OCI-LY7 (cell line): ENCODE data around the gene LIG3. TPM values are rescaled to one million over a fixed set of nuclear protein-coding genes. Genes with fewer than 3 reads are reported as not detected.
"Not testable (repeated sequence)": the region's sequence is repeated elsewhere in the genome, so short reads cannot be mapped to it uniquely, and the experiment has no call there.

ENCODE experiments used
- BruUV-seq: library from RNA; stranded (reverse); fragments of 400-500 nt; replicated peaks from 2 replicates; lab custom pipeline; 2021; lab: Mats Ljungman, UMichigan
- CTCF ChIA-PET: fragments of 300-600 bp; sonication (Branson Sonifier 250); formaldehyde crosslinking; loops from one replicate; lab custom pipeline; 2022; ENCODE audit warnings: antibody characterized with exemption; ENCODE audit not compliant: unreplicated experiment; lab: Charles Lee
- POLR2A ChIA-PET: fragments of 300-600 bp; sonication (Branson Sonifier 250); formaldehyde crosslinking; loops from one replicate; lab custom pipeline; 2022; ENCODE audit warnings: antibody characterized with exemption; lab: Charles Lee
- DNase-seq: peaks from one replicate; pipeline ENCODE4 v3.0.0-alpha.2; 2015; ENCODE audit warnings: low spot score
- H2AFZ ChIP-seq: fragments of 200-600 bp; sonication (generic), shearing (Covaris generic); 2 replicates; pipeline ENCODE4 v1.6.1; 2014; ENCODE audit warnings: mild to moderate bottlenecking, antibody characterized with exemption, low read length, moderate library complexity
- H3K27ac ChIP-seq: fragments of 200-600 bp; sonication (generic); 2 replicates; pipeline ENCODE4 v1.5.1; 2014; ENCODE audit warnings: mixed run types, low read depth, mild to moderate bottlenecking, moderate library complexity, low read length, inconsistent platforms; ENCODE audit not compliant: poor library complexity, severe bottlenecking
- H3K36me3 ChIP-seq: fragments of 200-600 bp; sonication (generic); 2 replicates; pipeline ENCODE4 v1.6.1; 2014; ENCODE audit warnings: mild to moderate bottlenecking, antibody characterized with exemption, low read length, moderate library complexity, mixed read lengths; ENCODE audit not compliant: insufficient read depth
- H3K4me1 ChIP-seq: fragments of 200-600 bp; sonication (generic); 2 replicates; pipeline ENCODE4 v1.5.1; 2014; ENCODE audit warnings: mild to moderate bottlenecking, low read length; ENCODE audit not compliant: insufficient read depth, poor library complexity, severe bottlenecking
- H3K4me2 ChIP-seq: fragments of 200-600 bp; sonication (generic); 2 replicates; pipeline ENCODE4 v1.6.1; 2014; ENCODE audit warnings: mild to moderate bottlenecking, low read length
- H3K4me3 ChIP-seq: fragments of 200-600 bp; sonication (generic); 2 replicates; pipeline ENCODE4 v1.5.1; 2014; ENCODE audit warnings: mild to moderate bottlenecking, low read depth, low read length; ENCODE audit not compliant: poor library complexity, severe bottlenecking
- H3K79me2 ChIP-seq: fragments of 200-600 bp; sonication (generic); 2 replicates; pipeline ENCODE4 v1.6.1; 2016; ENCODE audit warnings: low read depth, mild to moderate bottlenecking, low read length, moderate library complexity, mixed read lengths; ENCODE audit not compliant: insufficient read depth
- H3K9me2 ChIP-seq: fragments of 200-600 bp; sonication (generic); 2 replicates; pipeline ENCODE4 v1.6.1; 2016; ENCODE audit warnings: mild to moderate bottlenecking, low read length, mixed read lengths; ENCODE audit not compliant: insufficient read depth
- H3K9me3 ChIP-seq: fragments of 200-600 bp; sonication (generic); 2 replicates; pipeline ENCODE4 v1.6.1; 2014; ENCODE audit warnings: mild to moderate bottlenecking, mixed run types, low read length, mixed read lengths
- H4K20me1 ChIP-seq: fragments of 200-600 bp; sonication (generic); 2 replicates; pipeline ENCODE4 v1.6.1; 2014; ENCODE audit warnings: mild to moderate bottlenecking, antibody characterized with exemption, low read length, moderate library complexity, mixed read lengths; ENCODE audit not compliant: insufficient read depth
- CTCF ChIP-seq: fragments of 200-600 bp; sonication (generic); conservative IDR thresholded peaks from 2 replicates; pipeline ENCODE4 v1.5.1; 2014; ENCODE audit warnings: mild to moderate bottlenecking, antibody characterized with exemption, low read length, moderate library complexity, mixed read lengths
- EZH2phosphoT487 ChIP-seq: fragments of 200-600 bp; sonication (generic); IDR thresholded peaks from 2 replicates; pipeline ENCODE4 v1.6.1; 2018; ENCODE audit warnings: low read depth, borderline replicate concordance, mild to moderate bottlenecking, mixed run types, antibody characterized with exemption, low read length, moderate library complexity, mixed read lengths
- intact Hi-C: fragments of 100-400 bp; cut with micrococcal nuclease; formaldehyde crosslinking; loops from one replicate; pipeline ENCODE4 v1.10.0; 2022; ENCODE audit not compliant: unreplicated experiment
- total RNA-seq, 2 experiments: library from RNA; depleted of rRNA in 1 of 2; stranded (reverse); fragments of >200 nt in 1 of 2; shearing (Covaris generic) in 1 of 2; gene quantifications; 2 replicates each; pipeline ENCODE4 v1.2.3, GENCODE V29; 2014 to 2022

Gene LIG3
- total RNA-seq, 2 experiments from 2014 or later: 65.6 to 67.3 TPM

DNA sequence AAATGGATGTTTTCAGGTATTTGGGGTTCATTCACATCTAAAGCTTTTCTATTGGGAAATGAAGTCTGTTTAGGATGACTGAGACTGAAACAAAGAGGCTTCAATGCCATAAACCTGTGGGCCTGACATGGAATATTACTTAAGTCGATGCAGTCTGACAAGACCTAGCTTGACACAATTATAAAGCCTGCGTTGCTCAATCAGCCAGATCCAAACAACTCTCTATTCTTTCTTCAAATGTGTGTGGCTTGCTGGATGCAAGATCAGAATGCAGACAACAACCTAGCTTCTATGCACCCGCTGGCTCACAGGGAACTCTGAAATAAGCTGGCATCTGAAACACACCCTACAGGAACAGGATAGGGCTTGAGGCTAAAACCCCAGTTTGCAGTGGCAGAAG, 43.2 kb downstream of the LIG3 start:
- no TSS peak for BruUV-seq
- H3K9me3 ChIP-seq: no peaks in the 10 kb centered on the region
- H2AFZ ChIP-seq: no peak overlapping the region
- H3K4me2 ChIP-seq: no peak overlapping the region
- H3K79me2 ChIP-seq: no peaks in the 10 kb centered on the region
- no peaks in the 10 kb centered on the region for H3K4me1 ChIP-seq
- intact Hi-C loops: no loop called here
- ChIA-PET POLR2A (no interaction called here), CTCF (no interaction called here)
- H3K4me3 ChIP-seq: no peak overlapping the region
- no peaks in the 10 kb centered on the region; the same call in 1 of the 2 replicates for H4K20me1 ChIP-seq
- DNase-seq: no peak
- no peaks in the 10 kb centered on the region for H3K36me3 ChIP-seq
- no peak for TF ChIP-seq EZH2phosphoT487
- TF ChIP-seq CTCF: no peak
- no peak overlapping the region for H3K27ac ChIP-seq
- H3K9me2 ChIP-seq: no peaks in the 10 kb centered on the region

DNA sequence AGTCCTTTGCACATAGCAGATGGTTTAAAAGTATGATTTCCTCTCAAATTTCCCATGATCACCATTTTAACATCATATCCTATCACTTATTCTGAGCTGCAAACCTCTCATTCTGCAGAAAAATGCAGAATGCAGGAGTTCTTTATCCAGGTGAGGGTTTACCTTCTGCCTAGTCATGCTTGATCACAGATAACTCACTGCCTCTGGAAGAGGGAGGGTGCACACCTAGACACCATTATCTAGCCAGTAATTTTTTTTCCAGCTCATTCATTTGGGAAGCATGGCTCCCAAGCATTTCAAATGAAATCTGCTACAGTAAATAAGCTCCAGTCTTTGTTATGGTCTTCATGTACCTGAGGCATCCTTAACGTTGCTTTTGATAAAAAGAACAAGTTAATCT, 45.2 kb downstream of the LIG3 start:
- BruUV-seq: no TSS peak
- ChIA-PET POLR2A (interaction anchor here (0.7 kb wide), 1 partner anchor 21 kb away, joined by 3 read pairs; no protein-coding TSS in a partner anchor), CTCF (no interaction called here)
- Histone ChIP-seq H3K9me2 (no peaks in the 10 kb centered on the region), H3K36me3 (no peaks in the 10 kb centered on the region), H3K4me2 (no peak overlapping the region), H4K20me1 (no peaks in the 10 kb centered on the region; the same call in 1 of the 2 replicates), H3K9me3 (no peaks in the 10 kb centered on the region), H3K4me1 (no peaks in the 10 kb centered on the region), H3K4me3 (no peak overlapping the region), H2AFZ (no peak overlapping the region), H3K79me2 (no peaks in the 10 kb centered on the region), H3K27ac (no peak overlapping the region)
- no peak for DNase-seq
- intact Hi-C loops: no loop called here
- TF ChIP-seq CTCF (no peak), EZH2phosphoT487 (no peak)

DNA sequence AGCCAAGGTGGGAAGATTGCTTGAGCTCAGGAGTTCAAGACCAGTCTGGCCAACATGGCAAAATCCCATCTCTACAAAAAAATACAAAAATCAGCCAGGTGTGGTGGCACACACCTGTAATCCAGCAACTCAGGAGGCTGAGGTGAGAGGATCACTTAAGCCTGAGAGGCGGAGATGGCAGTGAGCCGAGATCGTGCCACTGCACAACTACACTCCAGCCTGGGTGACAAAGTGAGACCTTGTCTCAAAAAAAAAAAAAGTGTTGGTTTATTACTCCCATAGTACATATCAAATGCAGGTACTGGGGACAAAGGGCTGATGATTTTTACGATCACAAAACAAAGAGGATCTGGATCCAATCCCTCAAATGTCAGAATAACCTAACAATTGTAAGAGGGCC, 47.8 kb downstream of the LIG3 start:
- H3K4me1 ChIP-seq, CTCF ChIA-PET, BruUV-seq, H2AFZ ChIP-seq, H3K9me3 ChIP-seq, H3K4me2 ChIP-seq, H3K27ac ChIP-seq, POLR2A ChIA-PET, H3K9me2 ChIP-seq, intact Hi-C loops, H4K20me1 ChIP-seq, DNase-seq, H3K36me3 ChIP-seq, H3K79me2 ChIP-seq, H3K4me3 ChIP-seq: not testable (repeated sequence)
